ENCODE measurements around the gene VAV1.
"Not testable (repeated sequence)": the region's sequence is repeated elsewhere in the genome, so short reads cannot be mapped to it uniquely, and the experiment has no call there.

VAV1 gene

GRCh38 chr19:6744381-6745301 lies 27.9 kb upstream of the VAV1 start:
- Histone ChIP-seq H3K9ac (ENCODE audit: low read length in 5 of 5) (peak overlapping the region in 3 of 5 donors; percentile 19 to 68 (median 25)), H3K27ac (ENCODE audit: low read depth, low read length) (peak overlapping the region; percentile 95), H3K9me3 (ENCODE audit: control insufficient read depth in 5 of 5, low read length in 5 of 5) (no peaks in the 10 kb centered on the region), H3K27me3 (ENCODE audit: control insufficient read depth in 5 of 5, insufficient read depth in 4 of 5, low read length in 5 of 5) (no peaks in the 10 kb centered on the region), H3K36me3 (ENCODE audit: control insufficient read depth in 5 of 5, insufficient read depth in 5 of 5, low read length in 5 of 5) (peaks cover 0 to 56% (median 38%) of the 10 kb centered on the region in 5 donors), H3K4me1 (ENCODE audit: control insufficient read depth in 5 of 5, insufficient read depth in 5 of 5, low read length in 5 of 5) (peaks cover 17 to 72% (median 68%) of the 10 kb centered on the region in 5 donors), H3K4me3 (ENCODE audit: low read depth in 1 of 5, low read length in 5 of 5) (peak overlapping the region; percentile 30 to 46 (median 40))

DNA sequence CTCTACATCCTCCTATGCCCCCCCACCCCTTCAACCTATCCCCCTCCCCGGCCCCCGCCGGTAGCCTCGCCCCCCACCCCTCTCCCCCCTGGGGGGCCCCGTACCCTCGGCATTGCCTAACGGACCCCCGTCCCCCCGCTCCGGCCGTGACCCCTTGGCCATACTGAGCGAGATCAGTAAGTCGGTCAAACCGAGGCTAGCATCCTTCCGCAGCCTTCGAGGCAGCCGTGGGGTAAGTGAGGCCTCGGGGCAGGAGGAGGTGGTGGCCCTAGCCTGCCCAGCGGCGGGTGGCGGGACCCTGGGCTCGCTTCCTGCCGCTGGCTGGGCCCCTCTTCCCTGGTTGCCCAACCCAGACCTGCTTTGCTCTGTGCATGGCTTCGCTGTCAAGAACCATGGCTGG lies 26.5 kb upstream of the VAV1 start:
- H3K9me3 ChIP-seq (ENCODE audit: control insufficient read depth in 5 of 5, low read length in 5 of 5), result no peaks in the 10 kb centered on the region
- no peak overlapping the region for H3K27ac ChIP-seq (ENCODE audit: low read depth, low read length)
- H3K36me3 ChIP-seq (ENCODE audit: control insufficient read depth in 5 of 5, insufficient read depth in 5 of 5, low read length in 5 of 5), result peaks cover 0 to 68% (median 50%) of the 10 kb centered on the region in 5 donors
- H3K4me3 ChIP-seq (ENCODE audit: low read depth in 1 of 5, low read length in 5 of 5), result no peak overlapping the region
- no peak overlapping the region for H3K9ac ChIP-seq (ENCODE audit: low read length in 5 of 5)
- peaks cover 17 to 69% (median 62%) of the 10 kb centered on the region in 5 donors for H3K4me1 ChIP-seq (ENCODE audit: control insufficient read depth in 5 of 5, insufficient read depth in 5 of 5, low read length in 5 of 5)
- no peaks in the 10 kb centered on the region for H3K27me3 ChIP-seq (ENCODE audit: control insufficient read depth in 5 of 5, insufficient read depth in 4 of 5, low read length in 5 of 5)

- H3K9ac ChIP-seq (ENCODE audit: low read length in 5 of 5), result peak overlapping the region in 2 of 5 donors; percentile 33 to 56
- H3K36me3 ChIP-seq (ENCODE audit: control insufficient read depth in 5 of 5, insufficient read depth in 5 of 5, low read length in 5 of 5), result peaks cover 0 to 73% (median 56%) of the 10 kb centered on the region in 5 donors
- H3K4me1 ChIP-seq (ENCODE audit: control insufficient read depth in 5 of 5, insufficient read depth in 5 of 5, low read length in 5 of 5), result peaks cover 13 to 57% (median 52%) of the 10 kb centered on the region in 5 donors
- H3K9me3 ChIP-seq (ENCODE audit: control insufficient read depth in 5 of 5, low read length in 5 of 5); H3K27me3 ChIP-seq (ENCODE audit: control insufficient read depth in 5 of 5, insufficient read depth in 4 of 5, low read length in 5 of 5): not testable (repeated sequence)
- peak overlapping the region in 1 of 5 donors; percentile 22 for H3K4me3 ChIP-seq (ENCODE audit: low read depth in 1 of 5, low read length in 5 of 5)
- H3K27ac ChIP-seq (ENCODE audit: low read depth, low read length), result peak overlapping the region; percentile 93
These were observed 24.0 kb upstream of the VAV1 start for GRCh38 chr19:6748543-6748942.

DNA sequence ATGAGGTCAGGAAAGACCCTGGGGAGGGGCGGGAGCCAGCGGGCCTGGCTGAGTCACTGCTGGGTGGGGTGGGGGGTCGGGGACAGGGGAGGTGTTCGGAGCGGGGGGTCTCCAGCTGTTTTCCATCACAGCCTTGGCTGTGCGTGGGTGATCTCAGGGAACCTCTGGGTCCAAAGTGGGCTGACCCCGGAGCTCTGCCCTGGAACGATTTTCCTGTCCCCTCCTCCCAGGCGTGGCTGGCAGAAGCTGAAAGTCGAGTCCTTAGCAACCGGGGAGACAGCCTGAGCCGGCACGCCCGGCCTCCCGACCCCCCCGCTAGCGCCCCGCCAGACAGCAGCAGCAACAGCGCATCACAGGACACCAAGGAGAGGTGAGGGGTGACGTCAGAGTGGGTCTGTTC lies 22.4 kb upstream of the VAV1 start:
- H3K4me1 ChIP-seq (ENCODE audit: control insufficient read depth in 5 of 5, insufficient read depth in 5 of 5, low read length in 5 of 5), result peaks cover 7 to 48% (median 42%) of the 10 kb centered on the region in 5 donors
- no peaks in the 10 kb centered on the region for H3K9me3 ChIP-seq (ENCODE audit: control insufficient read depth in 5 of 5, low read length in 5 of 5)
- peak overlapping the region; percentile 57 for H3K27ac ChIP-seq (ENCODE audit: low read depth, low read length)
- no peak overlapping the region for H3K9ac ChIP-seq (ENCODE audit: low read length in 5 of 5)
- H3K4me3 ChIP-seq (ENCODE audit: low read depth in 1 of 5, low read length in 5 of 5), result no peak overlapping the region
- H3K27me3 ChIP-seq (ENCODE audit: control insufficient read depth in 5 of 5, insufficient read depth in 4 of 5, low read length in 5 of 5), result no peaks in the 10 kb centered on the region
- H3K36me3 ChIP-seq (ENCODE audit: control insufficient read depth in 5 of 5, insufficient read depth in 5 of 5, low read length in 5 of 5), result peaks cover 0 to 60% (median 48%) of the 10 kb centered on the region in 5 donors

DNA sequence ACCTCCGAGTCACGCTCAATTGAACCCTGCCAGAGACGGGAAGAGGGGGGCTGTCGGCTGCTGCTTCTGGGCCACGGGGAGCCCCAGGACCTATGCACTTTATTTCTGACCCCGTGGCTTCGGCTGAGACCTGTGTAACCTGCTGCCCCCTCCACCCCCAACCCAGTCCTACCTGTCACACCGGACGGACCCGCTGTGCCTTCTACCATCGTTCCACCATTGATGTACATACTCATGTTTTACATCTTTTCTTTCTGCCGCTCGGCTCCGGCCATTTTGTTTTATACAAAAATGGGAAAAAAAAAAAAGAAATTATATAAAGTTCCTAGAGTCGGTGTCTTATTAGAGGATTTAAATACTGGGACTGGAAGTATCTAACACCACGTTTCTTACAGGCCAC lies 21.3 kb upstream of the VAV1 start:
- no peak overlapping the region for H3K9ac ChIP-seq (ENCODE audit: low read length in 5 of 5)
- H3K27me3 ChIP-seq (ENCODE audit: control insufficient read depth in 5 of 5, insufficient read depth in 4 of 5, low read length in 5 of 5), result no peaks in the 10 kb centered on the region
- H3K36me3 ChIP-seq (ENCODE audit: control insufficient read depth in 5 of 5, insufficient read depth in 5 of 5, low read length in 5 of 5), result peaks cover 0 to 50% (median 43%) of the 10 kb centered on the region in 5 donors
- peaks cover 3 to 42% (median 33%) of the 10 kb centered on the region in 5 donors for H3K4me1 ChIP-seq (ENCODE audit: control insufficient read depth in 5 of 5, insufficient read depth in 5 of 5, low read length in 5 of 5)
- H3K9me3 ChIP-seq (ENCODE audit: control insufficient read depth in 5 of 5, low read length in 5 of 5), result no peaks in the 10 kb centered on the region
- no peak overlapping the region for H3K4me3 ChIP-seq (ENCODE audit: low read depth in 1 of 5, low read length in 5 of 5)
- no peak overlapping the region for H3K27ac ChIP-seq (ENCODE audit: low read depth, low read length)

DNA sequence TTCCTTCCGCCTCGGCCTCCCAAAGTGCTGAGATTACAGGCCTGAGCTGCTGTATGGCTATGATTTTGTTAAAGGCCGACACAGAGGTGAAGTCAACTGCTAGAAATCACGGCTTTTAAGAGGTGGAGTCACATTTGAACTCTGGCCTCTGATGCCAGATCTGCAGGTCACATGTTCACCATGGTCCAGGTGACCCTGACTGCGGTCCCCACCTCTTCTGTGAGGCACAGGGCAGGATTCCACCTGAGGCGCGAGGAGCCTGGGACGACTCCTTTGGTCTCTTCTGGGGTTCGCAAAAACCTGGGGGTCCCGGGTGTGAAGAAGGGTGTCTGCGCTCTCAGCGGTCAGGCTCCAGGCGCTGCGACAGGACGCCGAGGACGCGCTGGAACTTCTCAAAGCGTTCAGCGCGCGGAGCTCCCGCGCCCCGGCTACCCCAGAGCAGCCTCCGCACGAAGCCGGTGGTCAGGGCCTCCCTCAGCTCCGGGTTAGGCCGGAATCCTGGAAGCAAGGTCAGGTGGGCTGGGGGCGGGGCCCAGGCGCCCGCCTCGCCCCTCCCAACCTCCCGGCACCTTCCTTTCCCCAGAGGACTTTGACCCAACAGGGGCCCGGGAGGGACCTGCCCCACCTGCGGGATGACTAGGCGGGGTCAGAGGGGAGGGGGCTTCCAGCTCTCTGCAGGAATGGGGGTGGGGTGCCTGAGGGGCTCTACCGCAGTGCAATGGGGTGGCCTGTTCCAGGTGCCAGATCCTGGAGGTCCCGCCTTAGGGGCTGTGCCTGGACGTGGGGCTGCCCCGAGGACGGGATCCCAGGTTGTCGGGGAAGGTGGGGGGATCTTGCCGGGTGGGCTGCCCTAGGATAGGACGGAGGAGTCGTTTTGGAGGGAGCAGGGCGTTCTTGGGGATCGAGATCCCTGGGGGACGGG lies 20.0 kb upstream of the VAV1 start:
- Histone ChIP-seq H3K36me3 (ENCODE audit: control insufficient read depth in 5 of 5, insufficient read depth in 5 of 5, low read length in 5 of 5) (peaks cover 0 to 37% (median 32%) of the 10 kb centered on the region in 5 donors), H3K27ac (ENCODE audit: low read depth, low read length) (no peak overlapping the region), H3K9me3 (ENCODE audit: control insufficient read depth in 5 of 5, low read length in 5 of 5) (no peaks in the 10 kb centered on the region), H3K27me3 (ENCODE audit: control insufficient read depth in 5 of 5, insufficient read depth in 4 of 5, low read length in 5 of 5) (no peaks in the 10 kb centered on the region), H3K9ac (ENCODE audit: low read length in 5 of 5) (peak overlapping the region in 2 of 5 donors; percentile 30 to 69), H3K4me1 (ENCODE audit: control insufficient read depth in 5 of 5, insufficient read depth in 5 of 5, low read length in 5 of 5) (peaks cover 3 to 38% (median 26%) of the 10 kb centered on the region in 5 donors), H3K4me3 (ENCODE audit: low read depth in 1 of 5, low read length in 5 of 5) (peak overlapping the region in 4 of 5 donors; percentile 35 to 66 (median 52))

- H3K36me3 ChIP-seq (ENCODE audit: control insufficient read depth in 5 of 5, insufficient read depth in 5 of 5, low read length in 5 of 5), result peaks cover 0 to 33% (median 31%) of the 10 kb centered on the region in 5 donors
- no peaks in the 10 kb centered on the region for H3K27me3 ChIP-seq (ENCODE audit: control insufficient read depth in 5 of 5, insufficient read depth in 4 of 5, low read length in 5 of 5)
- H3K4me1 ChIP-seq (ENCODE audit: control insufficient read depth in 5 of 5, insufficient read depth in 5 of 5, low read length in 5 of 5), result peaks cover 0 to 30% (median 22%) of the 10 kb centered on the region in 5 donors
- peak overlapping the region in 4 of 5 donors; percentile 35 to 66 (median 52) for H3K4me3 ChIP-seq (ENCODE audit: low read depth in 1 of 5, low read length in 5 of 5)
- H3K9me3 ChIP-seq (ENCODE audit: control insufficient read depth in 5 of 5, low read length in 5 of 5), result no peaks in the 10 kb centered on the region
- peak overlapping the region in 2 of 5 donors; percentile 30 to 69 for H3K9ac ChIP-seq (ENCODE audit: low read length in 5 of 5)
- H3K27ac ChIP-seq (ENCODE audit: low read depth, low read length), result no peak overlapping the region
These were observed 19.1 kb upstream of the VAV1 start for GRCh38 chr19:6753178-6754031.

GRCh38 chr19:6754136-6754535 lies 18.4 kb upstream of the VAV1 start:
- Histone ChIP-seq H3K4me3 (ENCODE audit: low read depth in 1 of 5, low read length in 5 of 5) (no peak overlapping the region), H3K9me3 (ENCODE audit: control insufficient read depth in 5 of 5, low read length in 5 of 5) (no peaks in the 10 kb centered on the region), H3K4me1 (ENCODE audit: control insufficient read depth in 5 of 5, insufficient read depth in 5 of 5, low read length in 5 of 5) (peaks cover 0 to 24% (median 19%) of the 10 kb centered on the region in 5 donors), H3K27me3 (ENCODE audit: control insufficient read depth in 5 of 5, insufficient read depth in 4 of 5, low read length in 5 of 5) (no peaks in the 10 kb centered on the region), H3K9ac (ENCODE audit: low read length in 5 of 5) (no peak overlapping the region), H3K36me3 (ENCODE audit: control insufficient read depth in 5 of 5, insufficient read depth in 5 of 5, low read length in 5 of 5) (peaks cover 0 to 32% (median 29%) of the 10 kb centered on the region in 5 donors), H3K27ac (ENCODE audit: low read depth, low read length) (no peak overlapping the region)

All from subcutaneous abdominal adipose tissue (tissue), 5 donors.